Esophagus muscularis mucosa (tissue), 4 donors: ENCODE results near the gene ADGRA3.

Experiments used
- EP300 ChIP-seq: sonication (generic); formaldehyde crosslinking; IDR thresholded peaks from one replicate; pipeline ENCODE4 v1.6.1; 2017; ENCODE audit warnings: antibody characterized with exemption
- POLR2A ChIP-seq: fragments of 450-650 bp; IDR thresholded peaks from one replicate; pipeline ENCODE4 v1.6.1; 2017; ENCODE audit warnings: antibody characterized with exemption, moderate library complexity, mild to moderate bottlenecking, low read depth
- TF ChIP-seq, protein P1 (sequence below), 3 experiments: fragments of 200-600 bp in 2 of 3; fragments of 450-650 bp in 1 of 3; sonication (generic) in 2 of 3; IDR thresholded peaks; one replicate each; pipeline ENCODE4 v1.5.1; 2017 to 2019; ENCODE audit warnings: antibody characterized with exemption in 3 of 3, mild to moderate bottlenecking in 2 of 3, moderate library complexity in 1 of 3

DNA sequence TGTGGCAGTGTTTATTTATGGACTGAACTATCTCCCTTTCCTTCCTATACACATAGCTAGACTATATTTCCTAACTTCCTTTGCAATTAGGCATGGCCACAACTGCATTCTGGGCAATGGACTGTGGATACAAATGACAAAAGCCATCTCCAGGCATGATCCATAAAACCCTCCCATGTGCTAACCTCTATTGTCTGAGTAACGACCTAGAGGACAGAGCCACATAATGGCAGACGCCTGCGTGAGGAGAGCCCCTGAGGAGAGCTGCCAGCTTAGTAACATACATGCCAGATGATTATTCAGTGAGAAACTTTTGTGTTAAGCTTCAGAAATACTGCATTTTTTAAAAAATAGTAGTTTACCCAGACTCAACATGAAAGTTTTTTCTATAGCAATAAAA, 142.9 kb downstream of the ADGRA3 start:
- TF ChIP-seq EP300 (no peak), POLR2A (no peak)
- TF ChIP-seq, protein P1, sequence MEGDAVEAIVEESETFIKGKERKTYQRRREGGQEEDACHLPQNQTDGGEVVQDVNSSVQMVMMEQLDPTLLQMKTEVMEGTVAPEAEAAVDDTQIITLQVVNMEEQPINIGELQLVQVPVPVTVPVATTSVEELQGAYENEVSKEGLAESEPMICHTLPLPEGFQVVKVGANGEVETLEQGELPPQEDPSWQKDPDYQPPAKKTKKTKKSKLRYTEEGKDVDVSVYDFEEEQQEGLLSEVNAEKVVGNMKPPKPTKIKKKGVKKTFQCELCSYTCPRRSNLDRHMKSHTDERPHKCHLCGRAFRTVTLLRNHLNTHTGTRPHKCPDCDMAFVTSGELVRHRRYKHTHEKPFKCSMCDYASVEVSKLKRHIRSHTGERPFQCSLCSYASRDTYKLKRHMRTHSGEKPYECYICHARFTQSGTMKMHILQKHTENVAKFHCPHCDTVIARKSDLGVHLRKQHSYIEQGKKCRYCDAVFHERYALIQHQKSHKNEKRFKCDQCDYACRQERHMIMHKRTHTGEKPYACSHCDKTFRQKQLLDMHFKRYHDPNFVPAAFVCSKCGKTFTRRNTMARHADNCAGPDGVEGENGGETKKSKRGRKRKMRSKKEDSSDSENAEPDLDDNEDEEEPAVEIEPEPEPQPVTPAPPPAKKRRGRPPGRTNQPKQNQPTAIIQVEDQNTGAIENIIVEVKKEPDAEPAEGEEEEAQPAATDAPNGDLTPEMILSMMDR (IDR thresholded peaks at IDR 0.05), result no peak
